ENCODE results near the gene RCE1.

RCE1 gene

DNA sequence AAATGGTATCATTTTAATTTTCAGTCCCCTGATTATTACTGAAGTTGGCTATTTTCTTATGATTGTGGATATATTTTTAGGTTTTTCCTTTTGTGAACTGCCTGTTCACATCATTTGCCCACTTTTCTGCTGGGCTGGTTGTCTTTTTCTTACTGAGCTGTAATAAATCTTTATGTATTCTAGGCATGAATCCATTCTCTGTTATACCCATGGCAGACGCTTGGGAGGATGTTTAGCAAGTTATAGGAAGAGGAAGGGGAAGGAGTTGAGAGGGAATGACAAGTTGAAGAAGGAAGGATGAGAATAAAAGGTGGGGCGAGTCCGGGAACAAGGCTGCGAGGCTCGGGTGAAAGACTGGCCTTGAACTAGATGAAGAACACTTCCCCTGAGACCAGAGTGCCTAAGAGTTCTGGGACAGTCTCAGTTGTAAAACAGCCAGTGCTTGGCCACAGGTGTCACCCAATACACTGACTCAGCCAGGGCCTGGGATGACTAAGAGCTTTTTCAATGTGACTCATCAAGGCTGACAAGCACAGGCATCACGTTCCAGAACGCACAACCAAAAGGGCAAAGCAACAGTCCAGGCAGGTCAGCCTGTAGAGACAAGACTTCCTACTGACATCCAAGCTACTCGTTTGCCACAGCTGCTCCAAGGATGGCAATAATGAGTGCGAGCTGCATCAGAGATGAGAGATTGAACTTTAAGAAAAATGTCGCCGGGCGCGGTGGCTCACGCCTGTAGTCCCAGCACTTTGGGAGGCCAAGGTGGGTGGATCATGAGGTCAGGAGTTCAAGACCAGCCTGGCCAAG lies 48.8 kb downstream of the RCE1 start:
- DNase-seq: no peak

DNA sequence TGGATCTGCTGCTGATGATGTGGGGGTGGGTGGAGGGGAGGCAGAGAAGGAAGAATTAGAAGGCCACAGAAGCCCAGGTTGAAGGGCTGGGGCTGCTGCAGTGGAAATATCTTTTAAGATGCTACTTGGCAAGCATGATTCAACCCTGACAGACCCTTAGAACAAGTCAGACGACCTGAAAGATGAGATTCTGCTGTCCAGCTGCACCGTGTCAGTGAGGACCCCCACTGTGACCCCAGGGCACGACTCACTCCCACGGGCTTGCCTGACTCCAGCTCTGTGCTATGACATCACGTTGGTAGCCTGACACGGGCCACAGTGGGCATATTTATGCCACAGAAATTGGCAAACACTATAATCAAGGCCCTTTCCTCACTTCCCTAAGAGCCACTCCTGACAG lies 49.7 kb downstream of the RCE1 start:
- DNase-seq: no peak

DNA sequence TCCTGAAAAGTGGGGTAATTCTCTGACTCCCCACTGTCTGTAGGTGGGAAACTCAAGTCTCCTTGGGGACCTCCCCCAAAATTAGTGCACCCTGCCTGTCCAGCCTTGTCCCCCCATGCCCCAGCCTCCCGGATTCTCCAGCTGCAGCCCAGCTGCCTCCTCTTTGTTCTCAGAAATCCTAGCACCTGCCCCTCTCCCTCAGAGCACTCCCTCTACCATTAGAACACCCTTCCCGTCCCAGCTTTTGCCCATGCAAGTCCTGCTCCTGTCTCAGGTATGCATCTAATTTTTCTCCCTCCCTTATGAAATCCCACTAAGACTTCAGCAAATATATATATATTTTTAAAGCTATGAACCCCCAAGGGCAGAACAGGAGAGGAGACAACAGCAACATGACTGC lies 50.9 kb downstream of the RCE1 start:
- no peak for DNase-seq
